HG02798 (cell line): ENCODE data around the gene ANKRD36C.
"Not testable (repeated sequence)": the region's sequence is repeated elsewhere in the genome, so short reads cannot be mapped to it uniquely, and the experiment has no call there.

Experiments used
- ATAC-seq: cut with Tn5 transposase; IDR thresholded peaks from one replicate; pipeline ENCODE4 v1.9.1; 2021; ENCODE audit warnings: mild to moderate bottlenecking; ENCODE audit not compliant: unreplicated experiment, poor library complexity

The ANKRD36C gene

DNA sequence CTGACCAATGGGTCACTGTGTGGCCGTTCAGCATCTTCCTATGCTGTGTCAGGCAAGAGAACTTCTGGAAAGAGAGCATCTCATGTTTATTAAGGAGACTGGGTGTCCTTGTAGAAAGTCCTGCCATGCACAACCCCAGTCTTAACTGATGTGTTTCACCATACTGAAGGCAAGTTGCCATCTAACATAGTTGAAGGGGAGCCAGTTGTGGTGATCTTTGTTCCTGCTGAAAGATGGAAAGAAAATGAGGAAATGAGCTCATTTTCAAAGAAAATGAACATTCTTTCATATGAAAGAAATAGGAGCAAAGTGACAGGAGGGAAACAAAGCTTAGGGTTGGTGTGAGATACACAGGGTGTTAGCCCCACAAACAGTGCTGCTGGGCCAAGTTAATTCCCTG is 178.3 kb downstream of the ANKRD36C start:
- ATAC-seq = not testable (repeated sequence)

DNA sequence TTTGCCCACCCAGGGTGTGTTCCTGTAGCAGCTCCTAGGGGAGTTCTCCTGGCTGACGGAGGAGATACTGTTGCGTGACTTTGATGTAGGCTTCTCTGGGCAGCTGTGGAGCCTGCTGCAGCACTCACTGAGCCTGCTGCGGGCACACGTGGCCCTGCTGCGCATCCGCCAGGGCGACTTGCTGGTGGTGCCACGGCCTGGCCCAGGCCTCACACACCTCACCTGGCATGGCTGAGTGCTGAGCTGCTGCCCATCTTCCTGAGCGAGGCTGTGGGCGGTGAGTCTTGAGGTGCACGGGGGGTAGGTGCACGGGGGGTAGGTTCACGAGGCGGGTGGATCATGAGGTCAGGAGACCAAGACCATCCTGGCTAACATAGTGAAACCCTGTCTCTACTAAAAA is 191.7 kb downstream of the ANKRD36C start:
- no peak for ATAC-seq

DNA sequence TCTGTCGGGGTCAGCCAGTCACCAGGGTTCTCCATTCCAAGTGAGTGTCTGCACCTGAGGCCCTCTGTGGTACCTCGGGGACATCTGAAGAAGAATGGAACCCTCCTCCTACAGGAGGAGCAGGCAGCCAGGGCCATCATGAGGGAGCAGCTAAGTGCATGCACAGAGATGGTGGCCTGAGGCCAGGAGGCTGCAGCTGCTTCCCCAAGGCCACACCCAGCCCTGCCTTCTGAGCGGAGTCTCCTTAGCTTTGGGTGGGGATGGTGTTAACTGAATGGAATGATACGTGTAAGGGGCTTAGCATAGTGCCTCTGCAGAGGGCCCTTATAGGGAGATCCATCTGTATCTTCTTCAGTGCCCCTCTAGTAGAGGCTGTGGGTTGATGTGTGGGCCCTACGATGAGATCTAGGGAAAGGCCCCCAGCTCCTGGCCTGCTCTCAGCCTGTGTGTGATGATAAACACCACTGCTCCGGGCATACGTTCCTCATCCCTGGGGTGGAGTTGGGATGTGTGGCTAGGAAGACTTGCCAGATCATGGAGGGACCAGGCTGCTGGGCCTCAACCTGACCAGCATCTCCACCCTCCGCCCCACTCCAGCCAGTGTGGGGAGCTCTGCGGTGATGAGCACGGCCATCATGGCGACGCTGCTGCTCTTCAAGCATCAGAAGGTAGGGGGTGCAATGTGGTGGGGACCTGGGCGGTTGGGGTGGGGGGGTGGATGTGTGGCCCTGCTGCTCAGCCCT is 192.3 kb downstream of the ANKRD36C start:
- not testable (repeated sequence) for ATAC-seq

DNA sequence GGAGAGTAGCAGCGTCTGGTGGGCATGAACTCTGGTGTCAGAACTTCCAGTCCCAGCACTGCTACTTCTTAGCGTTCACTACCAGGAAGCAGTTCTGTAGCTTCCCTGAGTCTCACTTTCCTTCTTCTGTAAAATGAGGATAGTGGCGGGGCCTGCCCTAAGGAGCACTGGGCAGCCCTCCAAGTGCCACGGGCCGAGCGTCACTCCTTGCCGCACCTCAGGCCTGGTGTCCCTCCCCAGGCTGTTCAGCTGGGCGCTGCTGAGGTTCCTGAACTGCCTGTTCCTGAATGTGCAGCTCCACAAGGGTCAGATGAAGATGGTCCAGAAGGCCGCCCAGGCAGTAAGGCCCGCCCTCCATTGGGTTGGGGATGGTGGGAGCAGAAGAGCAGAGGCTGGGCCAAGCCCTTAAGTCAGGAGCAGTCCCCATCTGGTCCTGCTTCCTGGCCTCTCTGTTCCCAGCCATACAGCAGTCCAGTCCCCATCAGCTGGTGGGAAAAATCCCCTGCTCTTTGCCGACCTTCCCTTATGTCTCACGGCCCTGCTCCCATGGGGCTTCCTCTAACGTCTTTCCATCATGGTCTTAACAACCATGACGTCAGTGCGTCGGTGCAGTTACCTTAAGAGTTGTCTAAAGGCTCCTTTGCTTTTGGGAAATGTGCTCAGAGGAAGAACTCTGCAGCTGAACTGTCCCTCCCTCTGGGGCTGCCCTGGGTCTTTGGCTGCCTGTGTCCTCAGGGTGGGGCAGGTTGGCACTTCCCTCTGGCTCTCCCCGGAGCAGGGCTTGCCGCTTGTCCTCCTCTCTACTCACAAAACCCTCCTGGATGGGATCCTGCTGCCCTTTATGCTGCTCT is 195.2 kb downstream of the ANKRD36C start:
- ATAC-seq = not testable (repeated sequence)

DNA sequence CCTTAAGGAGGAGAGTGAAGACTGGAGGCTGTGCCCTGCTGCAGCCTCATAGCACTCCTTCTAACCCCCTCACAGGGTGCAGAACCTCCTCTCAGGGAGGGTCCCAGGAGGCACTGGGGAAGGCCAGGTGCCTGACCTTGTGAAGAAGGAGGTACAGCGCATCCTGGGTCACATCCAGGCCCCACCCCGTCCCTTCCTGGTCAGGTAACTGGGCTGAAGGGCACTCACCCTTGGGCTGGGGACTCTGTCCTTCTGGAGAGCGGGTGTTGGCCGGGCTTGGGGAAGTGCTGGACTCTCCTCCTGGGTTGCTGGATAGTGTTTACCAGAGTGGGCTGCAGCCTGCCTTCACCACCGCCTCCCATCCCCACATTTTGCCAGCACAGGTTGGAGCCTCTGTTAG is 197.7 kb downstream of the ANKRD36C start:
- ATAC-seq = not testable (repeated sequence)

DNA sequence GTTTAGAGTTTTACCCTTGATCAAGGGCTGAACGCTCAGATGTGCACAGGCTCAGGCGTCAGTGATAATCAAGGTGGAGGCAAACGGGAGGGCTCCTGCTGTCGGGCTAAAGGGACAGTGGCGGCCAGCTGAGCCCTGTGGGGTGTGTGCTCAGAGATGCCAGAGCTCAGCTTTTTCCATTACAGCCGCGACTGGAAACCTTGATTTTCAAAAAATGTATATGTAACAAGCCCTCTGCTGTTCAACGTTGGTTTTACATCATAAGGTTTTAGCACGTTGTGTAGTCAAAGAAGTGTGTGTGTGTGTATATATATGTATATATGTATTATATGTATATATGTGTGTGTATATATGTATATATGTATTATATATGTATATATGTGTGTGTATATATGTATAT is 201.4 kb downstream of the ANKRD36C start:
- ATAC-seq = not testable (repeated sequence)

DNA sequence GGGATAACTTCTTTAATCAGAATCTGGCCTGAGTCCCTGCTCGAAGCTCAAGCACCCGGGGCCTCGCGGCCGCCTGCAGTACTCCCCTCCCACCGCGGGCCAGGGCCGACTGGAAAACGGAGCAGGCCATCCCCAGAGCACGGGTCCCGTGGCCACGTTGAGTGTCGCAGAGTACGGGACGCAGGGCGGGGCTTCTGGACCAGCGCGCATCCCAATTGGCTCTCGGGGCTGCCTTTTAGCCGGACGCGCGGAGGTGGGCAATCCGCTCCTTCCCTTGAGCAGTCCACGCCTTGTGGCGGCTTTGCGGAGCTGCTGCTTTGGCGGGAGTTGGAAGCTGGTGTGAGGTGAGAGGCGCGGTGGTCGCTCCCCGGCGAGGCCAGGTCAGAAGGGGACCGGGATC is 202.2 kb downstream of the ANKRD36C start:
- ATAC-seq = not testable (repeated sequence)

DNA sequence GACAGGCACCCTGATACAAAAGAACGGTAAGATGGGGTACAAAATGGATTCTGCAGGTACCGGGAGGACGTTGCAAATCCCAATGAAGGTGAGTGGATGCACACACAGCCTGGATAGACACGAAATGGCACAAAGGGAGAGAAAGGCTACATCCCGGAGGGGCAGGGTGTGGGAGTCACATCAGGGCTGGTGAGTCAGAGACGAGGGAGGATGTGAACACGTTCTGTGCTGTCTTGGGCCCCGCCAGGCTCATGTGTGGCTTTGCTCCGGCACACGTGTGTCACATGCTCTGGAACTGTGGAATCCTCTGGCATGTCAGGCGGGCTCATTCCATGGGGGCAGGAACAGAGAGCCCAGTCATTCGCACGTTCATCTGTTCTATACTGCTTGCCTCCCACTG is 203.0 kb downstream of the ANKRD36C start:
- ATAC-seq = not testable (repeated sequence)
